ENCODE measurements around the gene MEIS1. TPM values are rescaled to one million over a fixed set of nuclear protein-coding genes. Genes with fewer than 3 reads are reported as not detected.

The MEIS1 gene
- total RNA-seq, 1 experiment from 2014 or later = 11.5 TPM

DNA sequence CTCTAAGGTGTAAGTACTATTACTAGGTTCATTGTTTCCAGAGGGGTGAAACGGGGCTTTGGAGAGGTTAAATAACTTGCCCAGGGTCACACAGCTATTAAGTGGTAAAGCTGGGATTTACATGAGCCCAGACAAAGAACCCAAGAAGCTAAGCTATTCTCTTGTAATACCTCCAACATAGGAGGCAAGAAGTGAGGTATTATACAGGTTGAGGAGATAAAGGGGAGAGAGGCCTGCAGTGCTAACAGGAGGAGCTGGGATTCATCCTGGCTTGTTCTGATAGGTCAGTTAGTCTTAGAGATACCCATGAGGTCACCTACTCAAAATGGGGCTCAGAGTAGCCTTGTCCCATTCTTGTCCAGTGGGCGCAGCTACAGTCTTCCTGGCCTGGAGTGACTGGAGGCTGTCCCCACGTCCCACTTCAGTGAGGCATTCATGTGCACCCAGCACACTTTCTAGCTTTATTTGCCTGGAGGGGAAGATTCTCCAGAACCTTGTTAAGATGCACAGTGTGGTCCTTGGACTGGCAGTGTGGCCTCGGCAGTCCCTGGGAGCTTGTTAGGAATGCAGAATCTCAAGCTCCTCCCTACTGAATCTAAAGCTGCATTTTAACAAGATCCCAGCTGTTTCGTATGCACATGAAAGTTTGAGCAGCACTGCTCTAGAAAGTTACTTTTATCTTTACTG lies 63.5 kb downstream of the MEIS1 start:
- Mint-ChIP-seq H3K4me1 (ENCODE audit: low read depth, unreplicated experiment) (peaks cover 24% of the 10 kb centered on the region), H3K36me3 (ENCODE audit: insufficient read depth, unreplicated experiment) (no peaks in the 10 kb centered on the region), H3K4me3 (ENCODE audit: low read depth, unreplicated experiment) (no peak overlapping the region), H3K27me3 (ENCODE audit: unreplicated experiment) (no peaks in the 10 kb centered on the region), H3K27ac (ENCODE audit: unreplicated experiment) (no peak overlapping the region), H3K9me3 (ENCODE audit: low read depth, unreplicated experiment) (no peaks in the 10 kb centered on the region)
- TF ChIP-seq, protein P1, sequence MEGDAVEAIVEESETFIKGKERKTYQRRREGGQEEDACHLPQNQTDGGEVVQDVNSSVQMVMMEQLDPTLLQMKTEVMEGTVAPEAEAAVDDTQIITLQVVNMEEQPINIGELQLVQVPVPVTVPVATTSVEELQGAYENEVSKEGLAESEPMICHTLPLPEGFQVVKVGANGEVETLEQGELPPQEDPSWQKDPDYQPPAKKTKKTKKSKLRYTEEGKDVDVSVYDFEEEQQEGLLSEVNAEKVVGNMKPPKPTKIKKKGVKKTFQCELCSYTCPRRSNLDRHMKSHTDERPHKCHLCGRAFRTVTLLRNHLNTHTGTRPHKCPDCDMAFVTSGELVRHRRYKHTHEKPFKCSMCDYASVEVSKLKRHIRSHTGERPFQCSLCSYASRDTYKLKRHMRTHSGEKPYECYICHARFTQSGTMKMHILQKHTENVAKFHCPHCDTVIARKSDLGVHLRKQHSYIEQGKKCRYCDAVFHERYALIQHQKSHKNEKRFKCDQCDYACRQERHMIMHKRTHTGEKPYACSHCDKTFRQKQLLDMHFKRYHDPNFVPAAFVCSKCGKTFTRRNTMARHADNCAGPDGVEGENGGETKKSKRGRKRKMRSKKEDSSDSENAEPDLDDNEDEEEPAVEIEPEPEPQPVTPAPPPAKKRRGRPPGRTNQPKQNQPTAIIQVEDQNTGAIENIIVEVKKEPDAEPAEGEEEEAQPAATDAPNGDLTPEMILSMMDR (IDR thresholded peaks at IDR 0.05; ENCODE audit: unreplicated experiment) = no peak
- intact Hi-C loops (cut with micrococcal nuclease; ENCODE audit: unreplicated experiment) = loop anchor here (5.0 kb wide), 1 partner anchor 61 kb away; the partner anchor contains the start of gene MEIS1
- no peak for DNase-seq
- CTCF ChIA-PET = no interaction called here
- no TSS peak for BruUV-seq (replicated peaks)

DNA sequence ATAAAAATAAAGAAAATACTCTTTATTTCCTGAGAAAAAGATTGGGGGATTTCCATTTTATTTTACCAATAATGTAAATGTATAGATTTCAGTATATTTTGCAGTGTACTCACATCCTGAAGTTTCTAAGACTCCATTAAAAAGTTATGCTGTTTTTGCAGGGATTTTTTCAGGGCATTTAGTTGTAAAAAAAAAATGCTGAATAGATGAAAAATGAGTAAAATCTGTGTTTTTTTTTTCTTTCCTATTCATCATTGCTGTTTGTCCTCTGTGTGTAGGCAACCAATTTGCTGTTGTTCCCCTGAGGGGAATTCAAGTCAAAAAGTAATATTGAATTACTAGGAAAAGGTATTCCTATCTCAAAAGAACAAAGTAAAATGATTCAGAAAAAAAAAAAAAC lies 66.3 kb downstream of the MEIS1 start:
- intact Hi-C loops (cut with micrococcal nuclease; ENCODE audit: unreplicated experiment) = no loop called here
- CTCF ChIA-PET = no interaction called here
- peaks cover 4% of the 10 kb centered on the region for H3K4me1 Mint-ChIP-seq (ENCODE audit: low read depth, unreplicated experiment)

DNA sequence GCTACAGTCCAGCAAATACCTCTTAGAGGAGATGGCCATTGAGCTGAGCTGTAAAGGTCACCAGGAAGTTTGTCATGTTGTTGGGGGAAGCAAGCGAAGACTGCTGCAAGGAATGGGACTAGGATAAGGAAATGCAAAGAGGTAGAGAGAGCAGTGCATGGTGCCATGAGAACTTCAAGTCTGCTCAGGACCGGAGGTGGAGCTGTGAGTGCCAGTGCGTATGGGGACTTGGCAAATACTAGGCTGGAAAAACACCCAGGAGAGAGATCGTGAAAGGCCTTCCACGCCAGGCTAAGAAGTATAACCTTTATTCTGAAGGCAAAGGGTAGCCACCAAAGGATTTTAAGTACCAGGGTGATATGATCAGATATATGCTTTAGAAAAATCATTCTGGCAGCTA lies 71.3 kb downstream of the MEIS1 start:
- BruUV-seq (replicated peaks) = no TSS peak
- no peaks in the 10 kb centered on the region for H3K4me1 Mint-ChIP-seq (ENCODE audit: low read depth, unreplicated experiment)
- DNase-seq = no peak
- intact Hi-C loops (cut with micrococcal nuclease; ENCODE audit: unreplicated experiment) = no loop called here
- CTCF ChIA-PET = no interaction called here
- H3K9me3 Mint-ChIP-seq (ENCODE audit: low read depth, unreplicated experiment) = no peaks in the 10 kb centered on the region
- no peak overlapping the region for H3K27ac Mint-ChIP-seq (ENCODE audit: unreplicated experiment)
- no peak overlapping the region for H3K4me3 Mint-ChIP-seq (ENCODE audit: low read depth, unreplicated experiment)
- no peaks in the 10 kb centered on the region for H3K27me3 Mint-ChIP-seq (ENCODE audit: unreplicated experiment)
- TF ChIP-seq, protein P1 (IDR thresholded peaks at IDR 0.05; ENCODE audit: unreplicated experiment) = no peak
- no peaks in the 10 kb centered on the region for H3K36me3 Mint-ChIP-seq (ENCODE audit: insufficient read depth, unreplicated experiment)

More for the DNA sequence above, 66.3 kb downstream of the MEIS1 start:
- DNase-seq = no peak
- TF ChIP-seq, protein P1 (IDR thresholded peaks at IDR 0.05; ENCODE audit: unreplicated experiment) = no peak
- H3K27me3 Mint-ChIP-seq (ENCODE audit: unreplicated experiment) = no peaks in the 10 kb centered on the region
- H3K9me3 Mint-ChIP-seq (ENCODE audit: low read depth, unreplicated experiment) = no peaks in the 10 kb centered on the region
- H3K27ac Mint-ChIP-seq (ENCODE audit: unreplicated experiment) = no peak overlapping the region
- H3K4me3 Mint-ChIP-seq (ENCODE audit: low read depth, unreplicated experiment) = no peak overlapping the region
- no TSS peak for BruUV-seq (replicated peaks)
- no peaks in the 10 kb centered on the region for H3K36me3 Mint-ChIP-seq (ENCODE audit: insufficient read depth, unreplicated experiment)

DNA sequence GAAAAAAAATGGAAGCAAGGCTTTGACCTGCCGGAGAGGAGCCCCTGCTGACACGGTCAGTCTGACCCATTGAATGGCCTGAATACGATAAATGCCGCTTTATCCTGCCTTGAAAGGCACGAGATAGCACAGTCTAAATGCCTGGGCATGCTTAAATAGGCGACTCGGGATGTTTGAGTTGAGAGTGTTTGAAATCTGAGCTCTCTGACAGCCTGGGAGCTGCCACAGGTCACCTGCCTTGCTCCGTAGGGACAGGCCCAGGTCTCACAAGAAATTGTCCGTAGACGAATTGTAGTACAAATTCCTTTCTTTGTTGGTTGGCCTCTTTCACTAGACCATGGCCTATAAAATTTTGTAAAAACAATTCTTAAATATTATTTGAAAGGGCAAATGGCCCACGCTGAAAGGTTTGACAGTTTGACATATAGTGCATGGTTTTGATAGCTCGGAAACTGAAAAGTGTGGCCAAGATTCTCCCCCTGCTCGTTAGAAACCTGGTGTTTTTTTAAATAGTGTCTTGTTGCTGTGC lies 72.8 kb downstream of the MEIS1 start:
- BruUV-seq (replicated peaks) = no TSS peak
- no peaks in the 10 kb centered on the region for H3K9me3 Mint-ChIP-seq (ENCODE audit: low read depth, unreplicated experiment)
- DNase-seq = no peak
- H3K4me3 Mint-ChIP-seq (ENCODE audit: low read depth, unreplicated experiment) = no peak overlapping the region
- intact Hi-C loops (cut with micrococcal nuclease; ENCODE audit: unreplicated experiment) = no loop called here
- H3K4me1 Mint-ChIP-seq (ENCODE audit: low read depth, unreplicated experiment) = no peaks in the 10 kb centered on the region
- H3K36me3 Mint-ChIP-seq (ENCODE audit: insufficient read depth, unreplicated experiment) = no peaks in the 10 kb centered on the region
- CTCF ChIA-PET = no interaction called here
- TF ChIP-seq, protein P1 (IDR thresholded peaks at IDR 0.05; ENCODE audit: unreplicated experiment) = no peak
- H3K27me3 Mint-ChIP-seq (ENCODE audit: unreplicated experiment) = no peaks in the 10 kb centered on the region
- H3K27ac Mint-ChIP-seq (ENCODE audit: unreplicated experiment) = no peak overlapping the region

All from Calu3 (cell line).